Mucosa of descending colon (tissue), 3 donors: ENCODE results near the gene ZNF232. TPM values are rescaled to one million over a fixed set of nuclear protein-coding genes. Genes with fewer than 3 reads are reported as not detected.

ENCODE experiments used
- ATAC-seq: fragments of 200-7000 bp; cut with Tn5 transposase; one replicate; pipeline ENCODE4 v1.9.1; 2020; ENCODE audit warnings: mild to moderate bottlenecking, moderate library complexity
- DNase-seq, 3 donors: peaks; one replicate each; pipeline ENCODE4 v3.0.0-alpha.2; 2020
- H3K36me3 ChIP-seq: fragments of 200-600 bp; one replicate; pipeline ENCODE4 v1.8.0; 2021; ENCODE audit warnings: low read depth, mild to moderate bottlenecking
- H3K4me1 ChIP-seq: fragments of 200-600 bp; one replicate; pipeline ENCODE4 v1.8.0; 2021; ENCODE audit warnings: low read depth, mild to moderate bottlenecking
- H3K4me3 ChIP-seq: fragments of 200-600 bp; one replicate; pipeline ENCODE4 v1.8.0; 2021; ENCODE audit warnings: mild to moderate bottlenecking
- H3K9me3 ChIP-seq: fragments of 200-600 bp; one replicate; pipeline ENCODE4 v1.8.0; 2021; ENCODE audit warnings: mild to moderate bottlenecking
- CTCF ChIP-seq: fragments of 200-600 bp; IDR thresholded peaks from one replicate; pipeline ENCODE4 v1.8.0; 2022; ENCODE audit warnings: antibody characterized with exemption, mild to moderate bottlenecking
- intact Hi-C, 2 donors: fragments of 100-400 bp; cut with DNase I in 1 of 2; cut with micrococcal nuclease in 1 of 2; formaldehyde crosslinking; loops; one replicate each; pipeline versions ENCODE4 v1.11.0 to v1.11.1; 2022; cut with DNase I, micrococcal nuclease
- total RNA-seq, 3 donors: library from RNA; stranded (reverse); fragmentation: NEBNext Ultra II Directional in 2 of 3; extraction: Animal tissue kit (Norgen Biotek cat#: 25700) in 2 of 3; gene quantifications; one replicate each; pipeline versions ENCODE4 v1.2.1 to v1.2.4, GENCODE V29; 2021 to 2023
- donor health status: DM: no; HTN: no; CAD: no; lungs with moderate emphysema.
- donor health status: DM: no; HTN: no; CAD: no.
- donor health status: DM: no; HTN: yes; CAD: no.

ZNF232 gene
- total RNA-seq, 3 donors from 2014 or later = 8.2 to 12.1 (median 8.4) TPM

DNA sequence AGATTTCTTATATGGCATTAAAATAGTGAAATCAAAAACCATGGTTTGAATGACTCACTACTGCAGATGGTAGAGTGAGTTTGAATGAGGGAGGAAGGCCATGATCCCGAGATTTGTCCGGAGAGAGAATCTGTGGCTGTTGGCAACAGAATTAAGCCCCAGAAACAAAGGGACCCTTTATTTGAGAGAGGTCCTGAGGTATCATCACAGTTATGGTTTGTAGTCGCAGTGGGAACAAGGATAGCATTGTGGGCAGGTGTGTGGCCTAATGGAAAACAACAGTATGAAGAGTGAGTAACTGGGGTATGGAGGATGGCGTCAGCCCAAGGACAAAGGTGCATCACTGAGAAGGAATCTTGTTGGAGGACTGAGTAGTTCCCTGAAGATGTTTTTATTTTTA, 42.0 kb downstream of the ZNF232 start:
- TF ChIP-seq CTCF = no peak
- intact Hi-C loops = loop anchor here in 1 of 2 donors (10.0 kb wide), 1 partner anchor 85 kb away; the partner anchor contains the start of gene CAMTA2
- DNase-seq (no peak), ATAC-seq (no peak)
- Histone ChIP-seq H3K4me3 (no peak overlapping the region), H3K9me3 (no peaks in the 10 kb centered on the region), H3K36me3 (no peaks in the 10 kb centered on the region), H3K4me1 (no peaks in the 10 kb centered on the region)

GRCh38 chr17:5068236-5068635, 43.4 kb downstream of the ZNF232 start:
- DNase-seq (no peak), ATAC-seq (no peak)
- Histone ChIP-seq H3K4me3 (no peak overlapping the region), H3K36me3 (no peaks in the 10 kb centered on the region), H3K4me1 (no peaks in the 10 kb centered on the region), H3K9me3 (no peaks in the 10 kb centered on the region)
- TF ChIP-seq CTCF = no peak
- intact Hi-C loops = loop anchor here in 1 of 2 donors (10.0 kb wide), 1 partner anchor 83 kb away; the partner anchor contains the start of gene CAMTA2

DNA sequence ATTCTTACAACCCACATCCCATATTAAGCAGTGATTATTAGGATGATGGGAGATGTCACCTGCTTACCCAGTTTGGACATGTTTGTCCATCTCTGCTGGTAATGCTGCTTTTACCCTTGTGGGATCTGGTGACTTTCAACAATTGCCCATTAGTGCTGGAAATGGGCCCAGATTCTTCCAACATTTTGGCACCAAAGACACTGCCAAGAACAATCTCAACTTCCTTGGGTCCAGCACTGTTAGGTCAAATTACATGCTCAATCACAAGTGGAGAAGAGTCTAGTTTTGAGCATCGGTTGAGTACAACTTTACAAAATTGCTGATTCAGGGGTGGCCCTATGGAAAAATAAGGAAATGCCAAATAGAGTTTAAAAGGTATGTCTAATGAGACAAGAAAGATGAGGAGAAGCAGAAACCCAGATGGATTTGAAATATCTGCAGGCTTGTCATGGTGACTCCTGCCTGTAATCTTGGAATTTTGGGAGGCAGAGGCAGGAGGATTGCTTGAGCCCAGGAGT, 46.4 kb downstream of the ZNF232 start:
- DNase-seq = no peak
- intact Hi-C loops = loop anchor here in 1 of 2 donors (10.0 kb wide), 1 partner anchor 80 kb away; the partner anchor contains the start of gene CAMTA2
- no peak for ATAC-seq
- Histone ChIP-seq H3K9me3 (no peaks in the 10 kb centered on the region), H3K4me3 (no peak overlapping the region), H3K36me3 (no peaks in the 10 kb centered on the region), H3K4me1 (no peaks in the 10 kb centered on the region)
- TF ChIP-seq CTCF = no peak

Other genes with a start within 250 kb of the ZNF232 start
- gene C17orf107, start 212.3 kb downstream of the ZNF232 start, total RNA-seq = 1 to 10 TPM in 1 of 3 donors, under 1 TPM in 2; 0.52 to 2.6 (median 0.80) TPM
- 1 to 10 TPM in 1 of 3 donors, under 1 TPM in 1, not detected in 1; 0.24 to 1.3 TPM for gene CHRNE, start 208.8 kb downstream of the ZNF232 start, total RNA-seq
- gene GP1BA, start 179.6 kb downstream of the ZNF232 start, total RNA-seq = not detected
- gene SLC25A11, start 171.8 kb downstream of the ZNF232 start, total RNA-seq = 10 to 100 TPM; 68.4 to 87.2 (median 72.8) TPM
- gene RNF167, start 171.6 kb downstream of the ZNF232 start, total RNA-seq = 100 to 1,000 TPM in 2 of 3 donors, 10 to 100 TPM in 1; 90.8 to 118 (median 114) TPM
- 100 to 1,000 TPM; 605 to 825 (median 723) TPM for gene PFN1, start 163.3 kb downstream of the ZNF232 start, total RNA-seq
- 10 to 100 TPM in 2 of 3 donors, 1 to 10 TPM in 1; 8.6 to 12.4 (median 10.1) TPM for gene ENO3, start 160.8 kb downstream of the ZNF232 start, total RNA-seq
- gene SPAG7, start 144.1 kb downstream of the ZNF232 start, total RNA-seq = 10 to 100 TPM; 41.3 to 54.0 (median 51.7) TPM
- gene CAMTA2, start 124.2 kb downstream of the ZNF232 start, total RNA-seq = 10 to 100 TPM; 56.6 to 71.7 (median 57.1) TPM
- gene INCA1, start 114.4 kb downstream of the ZNF232 start, total RNA-seq = 1 to 10 TPM; 1.8 to 4.5 (median 3.5) TPM
- gene KIF1C, start 113.9 kb downstream of the ZNF232 start, total RNA-seq = 100 to 1,000 TPM; 219 to 286 (median 273) TPM
- gene SLC52A1, start 76.5 kb downstream of the ZNF232 start, total RNA-seq = 1 to 10 TPM; 3.0 to 5.3 (median 3.6) TPM
- gene ZFP3, start 33.4 kb downstream of the ZNF232 start, total RNA-seq = 10 to 100 TPM in 2 of 3 donors, 1 to 10 TPM in 1; 8.0 to 11.2 (median 10.8) TPM
- gene USP6, start 4.2 kb upstream of the ZNF232 start, total RNA-seq = under 1 TPM in 2 of 3 donors, not detected in 1; 0.09 to 0.10 TPM
- gene ZNF594, start 80.0 kb upstream of the ZNF232 start, total RNA-seq = 10 to 100 TPM in 1 of 3 donors, 1 to 10 TPM in 2; 4.7 to 10.9 (median 6.5) TPM
- 1 to 10 TPM; 1.1 to 3.0 (median 2.8) TPM for gene SCIMP, start 123.0 kb upstream of the ZNF232 start, total RNA-seq
- 10 to 100 TPM; 24.9 to 53.4 (median 30.7) TPM for gene RABEP1, start 170.4 kb upstream of the ZNF232 start, total RNA-seq